ENCODE measurements around the gene SLC18B1. TPM values are rescaled to one million over a fixed set of nuclear protein-coding genes. Genes with fewer than 3 reads are reported as not detected.

Gene SLC18B1
- 1 to 10 TPM; 5.4 to 7.7 TPM for total RNA-seq

DNA sequence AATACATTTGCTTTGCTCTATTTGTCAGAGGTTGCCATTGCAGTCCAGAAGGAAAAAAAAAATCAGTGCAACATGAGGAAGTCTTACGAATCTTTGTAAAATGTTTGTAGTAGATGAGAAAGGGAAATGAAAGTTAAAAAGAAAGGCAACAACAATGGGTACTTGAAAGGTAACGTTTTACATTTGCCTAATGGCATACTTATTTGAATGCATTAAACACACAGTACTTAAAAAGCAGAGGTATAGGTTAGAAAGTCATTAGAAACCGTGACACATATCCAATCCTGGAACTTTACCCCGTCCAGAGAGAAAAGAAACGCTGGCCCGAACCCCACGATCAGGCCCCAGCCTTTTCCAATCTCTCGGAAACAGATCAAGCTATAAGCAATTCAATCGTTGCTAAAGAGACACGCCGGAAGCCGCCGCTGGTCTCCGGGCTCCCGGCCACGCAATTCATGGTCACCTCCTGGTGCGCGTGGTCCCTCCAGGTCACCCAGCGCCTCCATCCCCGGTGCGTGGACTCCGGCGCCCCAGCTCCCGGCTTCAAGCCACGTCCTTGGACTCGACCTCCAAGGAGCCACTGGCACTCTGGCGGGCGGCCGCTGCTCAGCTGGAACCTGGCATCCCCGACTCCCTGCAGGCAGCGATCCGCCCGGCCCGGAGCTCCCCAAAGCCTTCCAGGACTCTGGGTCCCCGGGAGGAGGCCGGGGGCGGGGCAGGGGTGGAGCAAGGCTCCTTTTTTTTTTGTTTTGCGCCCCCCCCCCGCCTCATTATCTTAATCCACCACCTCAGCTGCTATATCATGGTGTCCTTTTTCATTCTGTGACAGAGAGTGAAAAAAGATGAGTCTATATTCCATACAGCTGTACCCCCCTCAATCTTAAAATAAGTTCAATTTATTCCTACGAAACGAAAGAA is at the start of gene SLC18B1:
Gene SLC18B1 (minus strand): TSS at position 687 of the 918 bp plus-strand sequence. CDS start 181 bp downstream, at position 506.
- Histone ChIP-seq H3K4me1 (replicated peaks) (no peaks in the 10 kb centered on the region), H3K27me3 (replicated peaks; ENCODE audit: insufficient read depth) (no peaks in the 10 kb centered on the region), H3K27ac (no peak within 1 kb of the TSS), H3K4me3 (peak within 1 kb of the TSS; percentile 56 to 59), H3K36me3 (no peaks in the 10 kb centered on the region), H3K9me3 (no peaks in the 10 kb centered on the region)
- TF ChIP-seq POLR2A (IDR thresholded peaks at IDR 0.05) (no peak), POLR2AphosphoS5 (IDR thresholded peaks at IDR 0.05) (peak; percentile 2)
- WGBS: under 1% methylated on average over 41 of the region's 41 CpGs
- intact Hi-C loops (cut with DNase I): loop anchor here (10.0 kb wide), 2 partner anchors 123 to 263 kb away; partner anchors contain the start of gene TAAR9
- peak; percentile 51 for DNase-seq (ENCODE audit: low spot score)

DNA sequence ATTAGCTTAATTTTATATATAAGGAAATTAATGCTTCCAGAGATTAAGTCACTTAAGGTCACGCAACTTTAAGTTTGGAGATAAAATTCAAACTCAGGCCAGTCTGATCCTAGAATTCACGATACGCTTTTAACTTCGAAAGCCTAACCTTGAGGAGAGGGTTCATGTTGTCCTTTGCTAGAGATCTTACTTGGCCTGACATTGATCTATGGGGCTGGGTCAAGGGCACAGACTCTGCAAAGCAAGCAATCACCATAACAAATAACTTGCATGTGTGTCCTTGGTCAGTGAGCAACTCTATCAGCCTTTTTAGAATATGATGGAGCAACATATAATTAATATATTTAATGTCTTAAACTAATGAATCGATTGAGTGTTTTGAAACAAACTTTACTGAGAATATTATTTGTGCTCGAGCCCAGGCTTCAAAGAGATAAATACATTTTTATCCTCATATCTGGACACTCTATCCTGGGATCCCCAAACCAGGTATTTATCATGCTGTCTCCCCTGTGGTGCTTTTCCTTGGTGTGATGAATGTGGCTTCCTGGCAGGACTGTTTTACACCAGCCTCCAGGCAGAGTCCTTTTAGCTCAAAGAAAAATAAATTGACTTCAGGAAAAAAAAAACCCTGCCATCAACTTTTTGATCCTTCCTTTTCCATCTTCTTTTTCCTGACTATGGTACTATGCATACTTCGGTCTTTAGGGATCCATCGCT is 45.0 kb upstream of the SLC18B1 start:
- intact Hi-C loops (cut with DNase I): no loop called here
- Histone ChIP-seq H3K9me3 (no peaks in the 10 kb centered on the region), H3K36me3 (no peaks in the 10 kb centered on the region), H3K4me1 (replicated peaks) (no peaks in the 10 kb centered on the region), H3K27ac (no peak overlapping the region), H3K27me3 (replicated peaks; ENCODE audit: insufficient read depth) (no peaks in the 10 kb centered on the region), H3K4me3 (no peak overlapping the region)
- DNase-seq (ENCODE audit: low spot score): no peak
- TF ChIP-seq POLR2A (IDR thresholded peaks at IDR 0.05) (no peak), POLR2AphosphoS5 (IDR thresholded peaks at IDR 0.05) (no peak)
- TF ChIP-seq, protein P1, sequence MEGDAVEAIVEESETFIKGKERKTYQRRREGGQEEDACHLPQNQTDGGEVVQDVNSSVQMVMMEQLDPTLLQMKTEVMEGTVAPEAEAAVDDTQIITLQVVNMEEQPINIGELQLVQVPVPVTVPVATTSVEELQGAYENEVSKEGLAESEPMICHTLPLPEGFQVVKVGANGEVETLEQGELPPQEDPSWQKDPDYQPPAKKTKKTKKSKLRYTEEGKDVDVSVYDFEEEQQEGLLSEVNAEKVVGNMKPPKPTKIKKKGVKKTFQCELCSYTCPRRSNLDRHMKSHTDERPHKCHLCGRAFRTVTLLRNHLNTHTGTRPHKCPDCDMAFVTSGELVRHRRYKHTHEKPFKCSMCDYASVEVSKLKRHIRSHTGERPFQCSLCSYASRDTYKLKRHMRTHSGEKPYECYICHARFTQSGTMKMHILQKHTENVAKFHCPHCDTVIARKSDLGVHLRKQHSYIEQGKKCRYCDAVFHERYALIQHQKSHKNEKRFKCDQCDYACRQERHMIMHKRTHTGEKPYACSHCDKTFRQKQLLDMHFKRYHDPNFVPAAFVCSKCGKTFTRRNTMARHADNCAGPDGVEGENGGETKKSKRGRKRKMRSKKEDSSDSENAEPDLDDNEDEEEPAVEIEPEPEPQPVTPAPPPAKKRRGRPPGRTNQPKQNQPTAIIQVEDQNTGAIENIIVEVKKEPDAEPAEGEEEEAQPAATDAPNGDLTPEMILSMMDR (IDR thresholded peaks at IDR 0.05): no peak
- WGBS: 92% methylated on average over 8 of the region's 8 CpGs

DNA sequence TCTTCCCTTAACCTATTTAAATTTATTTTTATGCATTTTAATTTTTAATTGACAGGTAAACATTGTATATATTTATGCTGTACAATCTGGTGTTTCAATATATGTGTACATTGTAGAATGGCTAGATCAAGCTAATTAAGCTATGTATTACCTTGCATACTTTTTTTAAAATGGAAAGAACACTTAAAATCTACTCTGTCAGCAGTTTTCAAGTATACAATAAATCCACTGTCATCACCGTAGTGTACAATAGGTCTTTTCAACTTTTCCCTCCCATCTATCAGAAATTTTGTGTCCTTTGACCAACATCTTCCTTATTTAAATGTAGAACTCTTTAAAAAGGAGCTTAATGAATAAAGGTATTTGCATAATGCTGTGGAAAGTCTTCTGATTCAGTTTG is 43.5 kb upstream of the SLC18B1 start:
- TF ChIP-seq POLR2AphosphoS5 (IDR thresholded peaks at IDR 0.05): no peak
- no peak for TF ChIP-seq POLR2A (IDR thresholded peaks at IDR 0.05)
- TF ChIP-seq, protein P1 (IDR thresholded peaks at IDR 0.05): no peak
- H3K9me3 ChIP-seq: no peaks in the 10 kb centered on the region
- H3K36me3 ChIP-seq: no peaks in the 10 kb centered on the region
- no peaks in the 10 kb centered on the region for H3K4me1 ChIP-seq (replicated peaks)
- 53% methylated on average over 1 of the region's 1 CpG for WGBS
- no peaks in the 10 kb centered on the region for H3K27me3 ChIP-seq (replicated peaks; ENCODE audit: insufficient read depth)
- DNase-seq (ENCODE audit: low spot score): no peak
- H3K4me3 ChIP-seq: no peak overlapping the region
- no peak overlapping the region for H3K27ac ChIP-seq
- intact Hi-C loops (cut with DNase I): no loop called here

DNA sequence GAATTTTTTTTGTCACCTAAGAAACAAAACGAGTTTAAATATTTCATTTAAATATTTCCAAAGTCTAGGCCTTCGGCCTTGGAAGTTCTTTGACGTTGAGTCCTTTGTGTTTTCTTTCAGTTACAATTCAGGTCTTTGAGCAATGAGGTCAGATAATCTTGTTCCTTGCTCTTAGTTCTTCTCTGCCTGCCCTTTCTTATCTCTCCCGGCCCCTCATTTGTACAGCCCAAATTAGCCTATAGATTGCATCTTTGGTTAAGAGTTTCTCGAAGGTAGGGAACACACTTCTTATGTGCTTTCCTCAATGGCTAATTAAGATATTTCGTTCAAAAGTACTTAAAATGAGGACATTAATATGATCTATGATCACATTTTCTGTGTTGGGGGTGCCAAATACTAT is 34.5 kb upstream of the SLC18B1 start:
- no peak for DNase-seq (ENCODE audit: low spot score)
- Histone ChIP-seq H3K27ac (no peak overlapping the region), H3K27me3 (replicated peaks; ENCODE audit: insufficient read depth) (no peaks in the 10 kb centered on the region), H3K4me3 (no peak overlapping the region), H3K36me3 (no peaks in the 10 kb centered on the region), H3K4me1 (replicated peaks) (no peaks in the 10 kb centered on the region), H3K9me3 (no peaks in the 10 kb centered on the region)
- intact Hi-C loops (cut with DNase I): loop anchor here (5.0 to 10.0 kb wide), 2 partner anchors 352 to 719 kb away; no protein-coding TSS in a partner anchor
- WGBS: 96% methylated on average over 6 of the region's 6 CpGs
- TF ChIP-seq POLR2A (IDR thresholded peaks at IDR 0.05) (no peak), POLR2AphosphoS5 (IDR thresholded peaks at IDR 0.05) (no peak)
- TF ChIP-seq, protein P1 (IDR thresholded peaks at IDR 0.05): no peak

DNA sequence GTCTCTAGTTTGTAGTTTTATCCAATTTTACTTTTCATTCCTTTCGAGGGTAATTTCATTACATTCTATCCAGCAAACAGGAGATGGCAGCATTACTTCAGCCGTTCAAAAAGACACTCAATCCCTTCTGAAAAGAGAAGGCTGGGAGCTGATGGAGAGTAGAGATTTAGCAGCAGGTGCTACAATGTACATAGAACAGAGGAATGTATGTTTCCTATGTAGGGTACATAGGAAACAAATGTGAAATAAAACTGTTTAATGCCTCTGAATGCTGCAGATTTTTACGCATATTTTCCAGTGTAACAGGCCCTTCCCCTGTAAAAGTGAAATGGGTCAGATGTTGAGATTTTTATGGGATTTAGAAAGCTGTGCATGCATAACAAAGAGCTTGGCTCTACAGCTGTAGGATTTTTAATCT is 31.9 kb upstream of the SLC18B1 start:
- no peaks in the 10 kb centered on the region for H3K9me3 ChIP-seq
- H3K4me3 ChIP-seq: no peak overlapping the region
- WGBS: 29% methylated on average over 3 of the region's 3 CpGs
- intact Hi-C loops (cut with DNase I): loop anchor here (5.0 to 10.0 kb wide), 2 partner anchors 354 to 722 kb away; no protein-coding TSS in a partner anchor
- no peak for TF ChIP-seq POLR2A (IDR thresholded peaks at IDR 0.05)
- TF ChIP-seq, protein P1 (IDR thresholded peaks at IDR 0.05): peak in 3 of 4 experiments; percentile 36 to 55 (median 53)
- no peaks in the 10 kb centered on the region for H3K36me3 ChIP-seq
- no peak overlapping the region for H3K27ac ChIP-seq
- no peak for DNase-seq (ENCODE audit: low spot score)
- no peaks in the 10 kb centered on the region for H3K4me1 ChIP-seq (replicated peaks)
- H3K27me3 ChIP-seq (replicated peaks; ENCODE audit: insufficient read depth): no peaks in the 10 kb centered on the region

Measured in prostate gland (tissue), 2 donors.